Glomerular visceral epithelial cell (primary cell): ENCODE results near the gene CLEC16A.

ENCODE experiments used
- DNase-seq: peaks from one replicate; pipeline ENCODE4 v3.0.0-alpha.2; 2016; ENCODE audit errors: extremely low spot score

CLEC16A gene

DNA sequence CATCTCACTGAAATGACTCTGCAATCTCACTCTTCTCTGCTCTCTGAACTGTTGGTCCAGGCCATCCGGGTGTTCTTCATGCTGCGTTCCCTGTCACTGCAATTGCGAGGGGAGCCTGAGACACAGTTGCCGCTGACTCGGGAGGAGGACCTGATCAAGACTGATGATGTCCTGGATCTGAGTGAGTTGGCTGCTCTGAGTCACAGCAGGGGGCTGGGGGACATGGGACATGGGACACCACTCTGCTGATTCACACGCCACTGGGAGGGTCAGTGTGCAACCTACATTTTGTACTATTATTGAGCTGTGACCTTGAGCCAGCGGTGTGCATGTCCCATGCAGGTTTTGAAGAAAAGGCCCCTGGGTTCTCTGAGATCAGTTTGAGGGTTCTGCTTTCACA is 116.5 kb downstream of the CLEC16A start:
- DNase-seq: no peak

DNA sequence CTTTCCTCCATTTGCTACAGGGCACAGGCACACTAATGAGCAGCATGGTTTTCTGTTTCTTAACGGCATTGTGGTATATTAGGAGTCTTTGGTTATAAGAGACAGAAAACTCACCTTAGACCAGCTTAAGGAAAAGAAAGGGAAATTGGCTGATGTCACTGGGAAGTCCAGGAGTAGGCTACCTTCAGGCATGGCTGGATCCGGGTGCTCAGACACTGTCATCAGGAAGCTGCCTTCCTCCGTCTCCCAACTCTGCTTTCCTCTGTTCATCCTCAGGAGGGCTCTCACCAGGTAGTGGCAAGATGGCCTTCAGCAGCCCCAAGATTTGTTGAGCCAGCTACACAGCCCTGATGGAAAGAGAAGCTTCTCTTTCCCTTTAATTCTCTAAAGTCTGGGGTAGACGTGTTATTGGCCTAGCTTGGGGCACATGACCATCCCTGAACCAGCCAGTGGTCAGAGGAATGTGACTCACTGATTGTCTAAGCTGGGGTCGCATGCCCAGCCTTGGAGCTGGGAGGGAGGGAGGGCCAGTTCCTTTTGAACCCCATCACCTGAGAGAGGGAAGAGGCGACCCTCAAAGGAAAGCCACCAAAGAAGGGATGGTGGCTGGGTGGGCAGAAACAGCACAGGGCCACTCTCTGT is 117.4 kb downstream of the CLEC16A start:
- no peak for DNase-seq

GRCh38 chr16:11063448-11064201 is 119.3 kb downstream of the CLEC16A start:
- DNase-seq: no peak

DNA sequence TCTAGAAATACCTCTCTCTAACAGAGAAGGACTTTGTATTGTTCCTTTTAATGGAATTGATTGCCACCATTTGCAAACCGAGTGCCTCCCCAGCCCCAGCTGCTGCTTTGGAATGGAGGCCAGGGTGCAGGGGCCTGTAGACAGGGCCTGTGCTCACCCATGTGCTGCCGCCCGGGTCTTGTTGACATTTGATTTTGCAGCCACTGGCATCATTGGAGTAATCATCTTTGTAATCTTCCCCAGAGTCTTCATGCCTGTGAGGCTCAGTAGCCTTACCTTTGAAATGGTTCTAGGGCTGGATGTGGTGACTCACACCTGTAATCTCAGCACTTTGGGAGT is 119.8 kb downstream of the CLEC16A start:
- DNase-seq: no peak

- no peak for DNase-seq
Observed at GRCh38 chr16:11064851-11065250, 120.5 kb downstream of the CLEC16A start.

DNA sequence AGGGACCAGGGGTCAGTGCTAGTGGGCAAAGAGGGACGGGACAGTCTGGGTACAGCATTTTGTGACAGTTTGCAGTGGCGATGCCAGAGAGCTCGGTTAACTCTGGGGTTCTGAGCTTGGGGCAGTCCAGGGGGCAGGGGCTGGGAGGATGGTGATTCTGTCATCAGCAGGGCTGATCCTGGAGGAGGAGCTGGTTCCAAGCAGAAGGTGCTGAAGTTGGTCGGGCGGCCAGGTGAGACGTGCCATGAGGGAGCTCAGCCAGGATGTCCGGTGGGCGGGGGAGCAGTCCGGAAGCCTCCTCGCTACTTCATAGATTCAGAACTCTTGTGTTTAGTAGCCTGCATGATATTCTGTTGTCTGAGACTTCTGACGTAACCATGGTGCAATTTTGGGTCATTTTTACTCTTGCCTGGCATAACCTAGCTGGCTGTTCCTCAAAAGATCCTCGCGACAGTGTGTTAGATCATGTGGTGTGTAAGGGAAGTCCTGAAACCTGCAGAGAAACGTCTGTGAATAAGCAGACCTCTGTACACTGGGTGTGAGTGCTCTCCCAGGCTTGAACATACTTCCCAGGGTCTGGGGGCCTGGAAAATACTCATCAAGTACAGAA is 122.0 kb downstream of the CLEC16A start:
- no peak for DNase-seq

GRCh38 chr16:11067266-11067665 is 122.9 kb downstream of the CLEC16A start:
- no peak for DNase-seq

GRCh38 chr16:11067697-11068141 is 123.4 kb downstream of the CLEC16A start:
- no peak for DNase-seq

GRCh38 chr16:11071829-11072228 is 127.5 kb downstream of the CLEC16A start:
- no peak for DNase-seq

GRCh38 chr16:11072420-11073153 is 128.2 kb downstream of the CLEC16A start:
- DNase-seq: no peak

- no peak for DNase-seq
Observed at GRCh38 chr16:11073407-11073999, 129.1 kb downstream of the CLEC16A start.

- DNase-seq: no peak
Observed at GRCh38 chr16:11074131-11074530, 129.8 kb downstream of the CLEC16A start.

DNA sequence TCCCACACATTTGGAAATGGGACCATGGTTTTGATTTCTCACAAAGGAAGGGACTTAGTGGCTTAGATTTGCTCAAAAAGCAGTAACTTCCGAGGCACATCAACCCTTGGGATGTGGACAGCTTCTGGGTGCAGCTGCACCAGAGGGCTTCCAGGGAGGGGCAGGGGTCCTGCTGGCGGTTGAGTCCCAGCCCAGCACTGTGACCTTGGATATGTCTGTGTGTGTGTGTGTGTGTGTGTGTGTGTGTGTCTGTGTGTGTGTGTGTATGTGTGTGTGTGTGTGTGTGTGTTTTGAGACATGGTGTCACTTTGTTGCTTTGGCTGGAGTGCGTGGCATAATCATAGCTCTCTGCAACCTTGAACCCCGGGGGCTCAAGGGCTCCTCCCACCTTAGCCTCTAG is 130.8 kb downstream of the CLEC16A start:
- DNase-seq: no peak

DNA sequence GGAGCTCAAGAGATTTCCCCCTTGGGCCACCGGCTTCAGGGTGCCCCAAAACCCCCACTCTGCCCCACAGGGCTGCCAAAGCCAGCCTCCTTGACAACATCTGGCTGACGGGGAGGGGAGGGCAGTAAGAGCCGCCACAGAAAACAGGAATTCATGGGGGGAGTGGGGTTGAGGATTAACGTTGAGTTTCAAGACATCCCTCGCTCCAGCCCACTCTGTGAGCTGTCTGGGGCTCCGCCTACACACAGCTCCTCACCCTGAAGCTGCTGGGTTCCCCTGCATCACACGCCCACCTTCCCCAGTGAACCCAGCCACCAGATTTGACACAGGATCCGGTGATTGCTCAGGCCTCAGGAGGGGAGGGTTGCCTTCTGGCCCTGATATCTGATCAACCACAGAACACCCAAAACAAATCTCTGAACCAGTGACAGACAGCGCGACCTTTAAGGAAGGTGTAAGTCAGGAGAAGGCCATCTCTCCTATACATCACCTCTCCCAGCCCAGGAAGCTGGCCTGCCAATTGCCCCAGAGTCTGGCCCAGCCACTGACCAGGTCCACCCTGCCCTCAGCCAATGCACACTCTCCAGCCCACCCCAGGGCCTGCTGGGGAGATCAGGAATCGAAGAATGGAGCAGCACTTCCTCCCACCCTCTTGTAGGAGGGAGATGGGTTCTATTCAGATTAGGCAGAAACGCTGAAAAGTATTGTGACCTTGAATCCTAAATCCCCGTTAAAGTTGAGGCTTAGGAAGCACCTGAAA is 132.1 kb downstream of the CLEC16A start:
- DNase-seq: no peak

DNA sequence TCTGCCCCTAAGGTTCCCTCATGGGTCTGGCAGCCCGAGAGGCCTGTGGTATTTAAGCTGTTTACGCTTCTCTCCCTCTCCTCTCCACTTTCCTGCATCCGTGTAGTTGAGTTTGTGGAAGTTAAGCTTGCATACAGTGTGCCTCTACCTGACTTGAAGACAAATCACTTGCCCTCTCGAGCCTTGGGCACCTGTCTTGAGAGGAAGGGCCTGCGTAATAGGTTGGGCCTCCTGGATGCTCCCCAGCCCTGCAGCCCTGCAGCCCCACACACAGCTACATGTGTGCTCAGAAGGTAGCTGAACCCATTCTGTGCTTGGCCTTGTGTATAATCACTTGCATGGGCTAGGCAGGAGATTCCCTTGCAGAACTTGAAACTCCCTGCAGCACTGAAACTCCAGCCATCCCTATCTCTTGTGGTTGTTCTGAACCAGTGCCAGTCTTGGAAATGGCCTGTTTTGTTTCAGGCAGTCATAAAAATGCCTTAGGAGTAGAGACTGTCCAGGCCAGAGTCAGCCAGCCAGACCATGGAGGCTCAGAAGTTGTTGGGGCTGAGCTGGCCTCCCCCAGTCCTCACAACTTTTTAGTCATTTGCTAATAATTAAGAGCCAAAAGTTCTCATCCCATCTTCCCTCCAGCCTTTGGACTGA is 134.6 kb downstream of the CLEC16A start:
- DNase-seq: peak; percentile 67

GRCh38 chr16:11079652-11080187 is 135.4 kb downstream of the CLEC16A start:
- peak; percentile 69 for DNase-seq

GRCh38 chr16:11080327-11080967 is 136.1 kb downstream of the CLEC16A start:
- DNase-seq: no peak

DNA sequence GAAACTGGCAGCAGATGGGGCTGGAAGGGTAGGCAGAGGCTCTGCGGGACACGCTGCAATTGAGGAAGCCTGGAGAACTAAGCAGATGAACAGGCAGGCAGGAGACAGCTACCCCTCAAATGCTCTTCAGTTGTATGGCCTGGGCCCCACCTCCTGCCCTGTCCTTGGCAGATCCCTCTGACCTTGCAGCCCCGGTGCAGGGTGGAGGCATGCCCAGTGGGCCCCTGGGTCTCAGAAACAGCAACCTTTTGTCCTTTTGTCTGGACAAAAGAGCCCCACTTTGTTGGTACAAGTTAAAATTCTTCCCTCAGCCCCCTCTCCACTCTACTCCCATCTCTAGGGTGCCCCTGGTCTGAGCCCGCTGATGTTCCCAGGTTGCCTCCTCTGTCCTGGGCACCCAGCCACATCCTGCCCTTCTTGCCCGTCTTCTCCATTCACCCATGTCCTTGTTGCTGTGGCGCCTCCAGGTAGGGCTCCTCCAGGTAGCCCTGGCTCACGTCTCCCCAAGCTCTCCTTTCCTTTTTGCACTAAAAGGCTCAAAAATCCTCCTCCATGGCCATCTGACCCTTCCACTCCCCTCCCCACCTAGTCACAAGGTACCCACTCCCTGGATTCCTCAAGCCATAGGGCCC is 136.8 kb downstream of the CLEC16A start:
- DNase-seq: no peak

DNA sequence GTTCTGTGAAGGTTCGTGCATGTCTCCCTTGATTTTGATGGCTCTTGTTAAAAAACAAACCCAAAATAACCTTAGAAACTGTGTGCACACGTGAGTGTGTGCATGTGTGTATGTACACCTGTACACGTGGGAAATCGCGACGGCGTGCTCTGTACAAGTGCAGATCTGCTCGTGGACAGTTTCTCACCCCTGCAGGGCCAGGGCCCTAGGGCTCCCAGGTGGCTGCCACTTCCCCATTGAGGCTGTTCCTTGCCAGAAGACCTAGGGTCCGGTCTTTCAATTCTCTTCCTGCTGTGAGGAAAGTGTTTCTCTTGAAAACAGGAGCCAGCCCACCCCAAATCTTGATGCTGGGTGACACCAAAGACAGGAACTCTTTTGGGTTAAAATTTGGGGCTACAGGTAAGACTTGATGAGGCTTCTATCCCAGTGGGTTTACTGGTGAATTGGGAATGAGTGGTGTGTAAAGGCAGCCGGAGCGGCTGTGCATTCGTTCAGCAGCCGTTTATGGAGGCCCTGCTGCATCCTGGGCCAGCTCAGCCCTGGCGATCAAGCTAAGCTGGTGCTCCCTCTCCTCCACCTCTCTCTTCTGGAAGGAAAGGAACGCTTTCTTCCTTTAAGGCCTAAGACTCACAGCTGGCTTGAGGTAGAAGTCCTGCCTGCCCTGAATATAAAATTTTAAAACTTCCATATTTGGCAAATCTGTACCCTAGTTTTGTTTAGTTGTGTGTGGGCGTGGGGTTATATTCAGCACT is 137.9 kb downstream of the CLEC16A start:
- no peak for DNase-seq
